DMS79 (cell line): Measurements from ENCODE around the gene CCR3.
"Not testable (repeated sequence)": the region's sequence is repeated elsewhere in the genome, so short reads cannot be mapped to it uniquely, and the experiment has no call there.

Experiments used
- DNase-seq: peaks from one replicate; lab custom pipeline; 2025; lab: John Stamatoyannopoulos, UW

CCR3 gene

GRCh38 chr3:46242120-46242519, at the start of gene CCR3:
Gene CCR3 (plus strand): TSS chr3:46242460. CDS start chr3:46265159, 22,699 bp downstream.
- no peak for DNase-seq

DNA sequence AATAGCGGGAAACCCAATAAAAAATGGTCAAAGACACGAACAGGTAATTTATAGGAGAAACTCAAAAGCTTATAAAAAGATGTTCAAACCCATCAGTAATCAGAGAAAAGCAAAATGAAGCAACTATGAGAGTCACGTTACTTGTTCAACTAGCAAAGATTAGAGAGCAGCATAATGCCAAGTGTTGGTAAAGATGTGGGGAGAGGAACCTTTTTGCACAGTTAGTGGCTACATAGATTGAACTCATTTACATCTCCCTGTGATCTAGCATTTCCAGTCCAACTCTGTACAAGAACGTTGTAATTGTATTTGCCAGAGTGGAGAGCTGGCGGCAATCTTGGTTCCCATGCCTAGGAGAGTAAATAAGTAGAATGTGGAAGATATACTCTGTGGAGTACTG, 49.3 kb upstream of the CCR3 start:
- no peak for DNase-seq

DNA sequence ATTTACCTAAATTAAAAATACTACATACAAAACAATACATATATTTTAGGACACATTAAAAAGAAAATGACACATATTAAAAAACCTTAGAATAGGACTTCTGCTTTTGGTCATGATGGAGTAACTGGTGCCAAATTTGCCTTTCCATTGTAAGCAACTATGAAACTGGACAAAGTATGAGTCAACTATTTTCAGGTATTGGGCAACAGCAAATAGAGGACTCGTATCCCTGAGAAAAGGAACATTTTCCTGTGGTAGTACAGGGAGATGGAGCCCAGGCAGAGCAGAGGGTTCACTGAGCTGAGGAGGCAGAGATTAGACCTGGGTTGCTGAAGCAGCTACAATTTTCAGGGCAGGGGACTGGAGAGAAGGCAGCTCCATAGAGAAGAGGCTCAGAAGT, 48.8 kb upstream of the CCR3 start:
- DNase-seq: no peak

DNA sequence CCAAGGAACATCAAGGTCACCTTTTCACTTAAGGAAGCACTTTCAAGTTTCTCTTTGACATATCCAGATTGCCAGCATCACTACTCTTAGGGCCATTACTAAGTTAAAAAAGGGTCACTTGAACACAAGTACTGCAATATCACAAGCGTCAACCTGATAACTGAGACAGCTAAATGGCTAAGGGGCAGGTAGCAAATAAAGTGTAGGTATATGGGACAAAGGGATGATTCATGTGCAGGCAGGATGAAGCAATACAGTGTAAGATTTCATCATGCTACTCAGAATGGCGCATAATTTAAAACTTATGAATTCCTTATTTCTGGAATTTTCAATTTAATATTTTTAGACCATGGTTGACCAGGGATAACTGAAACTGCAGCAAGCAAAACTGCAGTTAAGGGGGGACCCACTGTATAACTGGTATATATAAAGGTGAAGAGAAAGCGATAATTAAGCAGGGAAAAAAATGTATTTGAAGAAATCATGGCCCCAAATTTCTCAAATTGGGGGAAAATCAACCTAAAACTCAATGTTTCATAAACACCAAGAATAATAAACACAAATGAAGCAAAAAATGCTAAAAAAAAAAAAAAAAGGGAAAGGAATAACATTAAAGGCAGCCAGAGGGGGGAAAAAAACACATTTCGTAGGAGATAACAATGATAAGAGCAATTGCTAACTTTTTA, 47.2 kb upstream of the CCR3 start:
- no peak for DNase-seq

GRCh38 chr3:46196261-46196957, 45.9 kb upstream of the CCR3 start:
- no peak for DNase-seq

DNA sequence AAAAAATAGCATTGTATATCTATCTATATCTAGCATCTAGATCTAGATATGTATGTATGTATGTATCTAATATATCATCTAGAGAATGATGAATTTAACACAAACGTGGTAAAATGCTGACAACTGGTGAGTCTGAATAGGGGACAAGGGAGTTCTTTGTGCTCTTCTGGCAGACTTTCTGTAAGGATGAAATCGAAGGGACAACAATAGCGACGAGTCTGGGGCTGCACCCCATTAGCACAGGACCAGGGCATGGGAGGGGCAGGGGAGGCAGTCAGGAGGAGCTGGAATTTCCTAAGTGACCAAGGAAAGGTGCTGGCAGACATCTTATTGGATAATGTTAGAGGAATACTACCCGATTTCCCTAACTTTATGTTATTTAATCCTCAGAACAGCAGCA, 42.0 kb upstream of the CCR3 start:
- DNase-seq: no peak

DNA sequence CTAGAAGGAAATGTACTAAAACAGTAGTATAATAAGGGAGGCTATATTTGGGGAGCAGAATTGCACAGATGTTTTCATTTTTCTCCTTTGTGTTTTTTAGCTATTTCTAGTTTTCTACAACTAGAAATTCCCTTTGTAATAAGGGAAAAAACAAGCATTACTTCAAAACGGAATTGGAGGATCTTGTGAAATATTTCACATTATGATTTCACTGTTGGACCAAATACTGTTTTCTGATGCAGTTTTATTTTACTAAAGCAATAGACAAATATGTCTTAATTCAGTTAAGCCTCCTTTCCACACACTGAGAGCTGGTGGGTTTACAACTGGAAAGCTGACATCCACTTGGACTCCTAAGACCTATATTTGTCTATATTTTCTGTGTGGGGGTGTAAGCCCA, 41.5 kb upstream of the CCR3 start:
- DNase-seq: no peak

- no peak for DNase-seq
These were observed 39.7 kb upstream of the CCR3 start for GRCh38 chr3:46202535-46202934.

DNA sequence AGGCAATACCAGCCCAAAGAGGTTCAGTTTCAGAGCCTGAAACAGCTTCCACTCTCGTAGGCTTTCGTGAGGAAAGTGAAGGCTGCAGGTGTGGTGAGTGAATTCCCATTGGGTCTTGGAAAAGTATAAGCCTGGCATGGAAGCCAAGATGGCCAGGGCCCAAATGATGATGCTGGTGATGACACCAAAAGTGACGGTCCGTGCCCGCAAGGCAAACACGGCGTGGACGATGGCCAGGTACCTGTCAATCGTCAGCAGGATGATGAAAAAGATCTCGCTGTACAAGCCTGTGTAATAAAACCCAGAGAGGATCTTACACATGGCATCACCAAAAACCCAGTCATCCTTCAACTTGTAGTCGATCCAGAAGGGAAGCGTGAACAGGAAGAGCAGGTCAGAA, 38.6 kb upstream of the CCR3 start:
- no peak for DNase-seq

DNA sequence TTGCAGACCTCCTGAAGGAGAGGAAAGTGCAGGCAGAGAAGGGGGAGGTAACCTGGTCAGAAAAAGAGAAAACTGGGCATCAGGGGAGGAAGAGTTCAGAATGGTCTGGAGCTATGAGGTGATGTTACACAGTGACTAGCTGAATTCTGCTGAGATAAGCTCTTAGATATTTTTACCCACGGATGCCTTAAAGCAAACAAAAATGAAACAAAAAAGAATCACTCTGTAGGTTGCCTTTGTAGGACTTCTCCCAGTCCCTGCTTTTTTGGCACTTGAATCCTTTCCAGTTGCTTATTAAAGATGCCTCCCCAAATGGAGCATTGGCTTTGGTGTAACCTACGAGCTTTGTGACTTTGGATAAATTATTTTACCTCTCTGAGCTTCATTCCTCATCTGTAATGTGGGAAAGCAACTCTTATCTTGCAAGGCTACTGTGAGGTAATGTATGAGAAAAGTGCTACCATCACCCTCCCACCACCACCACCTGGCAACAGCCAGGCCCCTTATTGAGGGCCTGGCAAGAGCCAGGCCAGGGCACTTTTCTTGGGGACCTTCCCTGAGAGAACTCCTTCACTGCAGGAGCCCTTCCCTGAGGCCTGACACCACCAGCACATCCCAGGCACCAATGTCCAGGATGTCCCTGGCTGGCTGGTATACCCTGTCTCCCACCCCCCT, 36.8 kb upstream of the CCR3 start:
- no peak for DNase-seq

DNA sequence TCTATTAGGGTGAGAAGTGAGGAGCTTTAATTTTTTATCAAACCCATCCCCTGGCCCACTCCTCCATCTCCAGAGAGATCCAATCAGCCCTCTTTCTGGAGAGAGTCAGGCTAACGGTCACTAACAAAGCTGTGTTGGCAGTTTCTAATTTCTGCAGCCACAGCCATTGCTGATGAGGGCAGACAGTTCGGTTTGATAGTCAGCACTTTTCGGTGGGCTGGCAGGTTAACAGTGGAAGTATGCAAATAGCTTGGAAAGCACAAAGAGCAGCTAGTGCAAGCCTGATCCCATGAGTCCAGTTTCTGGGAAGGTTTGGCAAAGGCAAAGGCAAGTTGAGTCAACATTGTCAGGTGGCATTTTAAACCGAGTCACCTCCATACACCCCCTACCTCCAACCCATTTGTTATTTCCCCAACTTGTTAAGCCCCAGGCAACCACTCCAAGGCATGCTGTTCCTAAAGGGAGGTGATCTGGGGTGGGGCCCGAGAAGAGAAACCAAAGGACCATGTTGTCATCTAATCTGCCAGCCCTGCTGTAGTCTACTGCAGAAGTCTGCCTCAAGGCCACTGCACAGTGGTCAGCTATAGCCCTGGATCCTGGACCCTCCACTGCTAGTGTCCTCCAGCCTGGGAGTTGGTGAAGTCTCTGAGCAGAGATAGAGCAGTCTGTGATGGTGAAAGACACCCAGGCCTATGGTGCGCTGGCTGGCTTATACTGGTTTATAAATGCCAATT, 35.8 kb upstream of the CCR3 start:
- DNase-seq: no peak

DNA sequence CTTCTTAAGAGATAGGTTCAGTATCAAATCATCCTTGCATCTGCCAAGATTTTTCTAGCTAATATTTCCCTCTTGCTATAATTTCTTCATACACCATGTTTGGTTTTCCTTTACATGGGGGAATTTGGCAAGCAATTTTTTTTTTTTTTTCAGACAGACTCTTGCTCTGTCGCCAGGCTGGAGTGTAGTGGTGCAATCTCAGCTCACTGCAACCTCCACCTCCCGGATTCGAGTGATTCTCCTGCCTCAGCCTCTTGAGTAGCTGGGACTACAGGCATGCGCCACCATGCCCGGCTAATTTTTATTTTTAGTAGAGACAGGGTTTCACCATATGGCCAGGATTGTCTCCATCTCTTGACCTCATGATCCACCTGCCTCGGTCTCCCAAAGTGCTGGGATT, 34.7 kb upstream of the CCR3 start:
- not testable (repeated sequence) for DNase-seq

DNA sequence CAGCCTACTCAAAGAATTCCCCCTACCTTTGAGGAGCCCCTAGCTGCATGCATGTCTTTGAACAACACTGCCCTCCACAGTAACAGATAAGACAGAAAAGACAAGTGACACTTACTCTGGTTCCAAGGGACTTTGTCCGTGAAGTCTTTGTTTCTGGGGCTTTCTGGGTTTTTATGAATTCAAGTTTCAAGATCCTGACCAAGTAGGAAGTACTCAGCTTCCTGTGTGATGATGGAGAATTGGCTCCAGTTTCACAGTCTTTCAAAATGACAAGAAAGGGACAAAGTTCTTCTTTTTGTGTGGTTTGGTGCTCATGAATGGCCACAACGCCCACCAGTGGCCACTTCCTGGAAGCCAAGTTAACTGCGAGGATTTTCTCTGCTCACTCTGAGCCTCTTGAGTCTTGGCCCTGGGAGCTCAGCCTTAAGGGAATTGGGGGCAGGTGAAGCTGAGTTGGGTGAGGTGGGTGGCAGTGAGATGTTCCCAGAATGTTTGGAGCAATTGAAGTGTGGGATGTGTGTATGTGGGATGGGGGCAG, 34.0 kb upstream of the CCR3 start, which contains the start of gene CCR1:
Gene CCR1 (minus strand): TSS at position 147 of the 538 bp plus-strand sequence. CDS start 4,000 bp downstream, outside the sequence.
- no peak for DNase-seq

DNA sequence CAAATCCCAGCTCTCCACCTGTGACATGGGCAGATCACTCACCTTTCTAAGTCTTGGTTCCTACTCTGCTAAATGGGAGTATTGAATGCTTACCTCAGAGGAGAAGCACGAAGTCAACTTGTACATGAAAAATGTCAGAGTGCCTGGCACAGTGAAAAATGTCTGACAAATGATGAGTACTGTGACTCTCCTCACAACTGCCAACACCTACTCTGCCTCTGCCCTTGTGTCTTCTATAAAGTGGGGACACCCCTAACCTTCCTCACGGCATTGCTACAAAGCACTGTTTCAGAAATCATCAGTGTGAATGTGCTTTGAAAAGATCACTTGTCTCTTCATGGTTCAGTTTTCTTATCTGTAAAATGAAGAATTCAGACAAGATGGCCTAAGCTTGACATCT, 33.2 kb upstream of the CCR3 start:
- no peak for DNase-seq

DNA sequence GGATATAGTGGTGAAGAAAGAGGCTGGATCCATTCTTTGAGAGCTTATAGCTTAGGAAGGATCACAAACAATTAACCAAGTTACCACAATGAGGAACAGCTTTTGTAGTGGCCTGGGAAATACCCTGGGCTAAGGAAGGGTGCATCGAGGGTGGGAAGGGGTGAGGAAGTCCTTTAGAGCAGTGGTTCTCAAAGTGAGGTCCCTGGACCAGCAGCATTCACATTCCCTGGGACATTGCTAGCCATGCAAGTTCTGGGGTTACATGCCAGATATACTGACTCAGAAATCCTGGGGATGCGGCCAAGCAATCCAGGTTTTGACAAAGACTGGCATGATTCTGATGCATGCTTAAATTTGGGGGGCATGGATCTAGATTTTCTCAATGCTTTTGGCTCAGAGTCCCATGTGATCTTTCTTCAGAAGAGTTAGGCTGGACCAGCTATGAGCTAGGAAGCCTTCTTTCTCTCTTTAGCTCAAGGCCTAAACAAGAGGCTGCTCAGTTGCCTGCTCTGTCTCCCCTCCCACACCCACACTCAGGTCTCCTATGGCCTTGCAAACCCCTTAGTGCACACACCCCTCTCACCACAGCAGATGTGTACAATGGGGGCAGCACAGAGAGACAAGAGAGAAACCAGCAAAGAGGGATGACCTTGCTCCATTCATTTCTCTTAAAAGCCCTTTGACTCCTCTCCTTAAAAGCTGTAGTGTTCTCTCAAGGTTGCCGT, 32.4 kb upstream of the CCR3 start:
- DNase-seq: no peak

DNA sequence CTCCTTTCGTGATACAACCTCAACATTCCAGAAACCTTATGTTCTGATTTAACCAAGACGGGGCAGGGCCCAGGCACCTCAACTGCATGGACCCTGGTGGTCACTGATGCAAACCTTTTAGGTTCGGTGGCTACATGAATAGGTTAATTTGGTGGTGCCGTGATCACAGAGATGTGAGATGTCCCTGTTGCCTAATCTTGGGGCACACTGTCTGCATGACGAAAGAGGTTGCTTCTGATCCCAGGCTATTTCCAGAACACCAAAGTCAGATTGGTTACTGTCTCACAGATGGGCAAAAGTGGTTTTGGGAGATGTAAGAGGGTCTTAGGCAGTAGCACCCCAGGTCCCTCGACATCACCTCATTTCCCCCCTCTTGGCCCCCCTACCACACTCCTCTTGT, 30.2 kb upstream of the CCR3 start:
- DNase-seq: no peak

- DNase-seq: no peak
These were observed 29.1 kb upstream of the CCR3 start for GRCh38 chr3:46213201-46213600.

- peak; percentile 38 for DNase-seq
These were observed 27.4 kb upstream of the CCR3 start for GRCh38 chr3:46214751-46215352.

- DNase-seq: no peak
These were observed 26.3 kb upstream of the CCR3 start for GRCh38 chr3:46215810-46216414.

- DNase-seq: no peak
These were observed 24.0 kb upstream of the CCR3 start for GRCh38 chr3:46218196-46218709.
